HFF-Myc (cell line): ENCODE results near the gene HDAC8.

ENCODE experiments used
- DNase-seq: peaks from one replicate; pipeline ENCODE4 v3.0.0-alpha.2; 2011; ENCODE audit warnings: low read depth; ENCODE audit errors: extremely low read depth
- H3K4me3 ChIP-seq: replicated peaks from 2 replicates; pipeline ENCODE4 v1.5.1; 2011; ENCODE audit warnings: low read depth, mild to moderate bottlenecking, control low read depth, low read length
- TF ChIP-seq, protein P1 (sequence below): IDR thresholded peaks from 2 replicates; pipeline ENCODE4 v1.5.1; 2012; ENCODE audit warnings: mild to moderate bottlenecking, low read depth, low read length, control low read depth; ENCODE audit errors: missing control alignments

The HDAC8 gene

DNA sequence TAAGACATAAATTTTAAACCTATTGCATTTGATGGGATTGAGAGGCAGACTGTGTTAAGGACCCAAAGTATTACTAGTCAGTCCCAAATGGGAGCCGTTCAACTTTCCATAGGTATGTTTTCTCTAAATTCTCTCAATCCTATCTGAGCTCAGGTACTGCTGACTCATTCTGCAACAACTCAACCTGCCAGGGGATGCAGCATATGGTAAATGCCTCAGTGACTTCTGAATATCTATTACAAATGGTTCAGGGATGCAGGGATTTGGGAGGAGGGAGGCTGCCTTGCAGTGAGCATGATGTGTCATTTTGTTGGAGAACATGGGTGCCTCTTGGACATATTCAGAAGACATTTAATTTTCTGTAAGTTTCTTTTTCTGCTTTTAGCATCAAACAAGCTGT is 97.3 kb downstream of the HDAC8 start:
- DNase-seq: no peak
- TF ChIP-seq, protein P1, sequence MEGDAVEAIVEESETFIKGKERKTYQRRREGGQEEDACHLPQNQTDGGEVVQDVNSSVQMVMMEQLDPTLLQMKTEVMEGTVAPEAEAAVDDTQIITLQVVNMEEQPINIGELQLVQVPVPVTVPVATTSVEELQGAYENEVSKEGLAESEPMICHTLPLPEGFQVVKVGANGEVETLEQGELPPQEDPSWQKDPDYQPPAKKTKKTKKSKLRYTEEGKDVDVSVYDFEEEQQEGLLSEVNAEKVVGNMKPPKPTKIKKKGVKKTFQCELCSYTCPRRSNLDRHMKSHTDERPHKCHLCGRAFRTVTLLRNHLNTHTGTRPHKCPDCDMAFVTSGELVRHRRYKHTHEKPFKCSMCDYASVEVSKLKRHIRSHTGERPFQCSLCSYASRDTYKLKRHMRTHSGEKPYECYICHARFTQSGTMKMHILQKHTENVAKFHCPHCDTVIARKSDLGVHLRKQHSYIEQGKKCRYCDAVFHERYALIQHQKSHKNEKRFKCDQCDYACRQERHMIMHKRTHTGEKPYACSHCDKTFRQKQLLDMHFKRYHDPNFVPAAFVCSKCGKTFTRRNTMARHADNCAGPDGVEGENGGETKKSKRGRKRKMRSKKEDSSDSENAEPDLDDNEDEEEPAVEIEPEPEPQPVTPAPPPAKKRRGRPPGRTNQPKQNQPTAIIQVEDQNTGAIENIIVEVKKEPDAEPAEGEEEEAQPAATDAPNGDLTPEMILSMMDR: no peak
- H3K4me3 ChIP-seq: no peak overlapping the region

DNA sequence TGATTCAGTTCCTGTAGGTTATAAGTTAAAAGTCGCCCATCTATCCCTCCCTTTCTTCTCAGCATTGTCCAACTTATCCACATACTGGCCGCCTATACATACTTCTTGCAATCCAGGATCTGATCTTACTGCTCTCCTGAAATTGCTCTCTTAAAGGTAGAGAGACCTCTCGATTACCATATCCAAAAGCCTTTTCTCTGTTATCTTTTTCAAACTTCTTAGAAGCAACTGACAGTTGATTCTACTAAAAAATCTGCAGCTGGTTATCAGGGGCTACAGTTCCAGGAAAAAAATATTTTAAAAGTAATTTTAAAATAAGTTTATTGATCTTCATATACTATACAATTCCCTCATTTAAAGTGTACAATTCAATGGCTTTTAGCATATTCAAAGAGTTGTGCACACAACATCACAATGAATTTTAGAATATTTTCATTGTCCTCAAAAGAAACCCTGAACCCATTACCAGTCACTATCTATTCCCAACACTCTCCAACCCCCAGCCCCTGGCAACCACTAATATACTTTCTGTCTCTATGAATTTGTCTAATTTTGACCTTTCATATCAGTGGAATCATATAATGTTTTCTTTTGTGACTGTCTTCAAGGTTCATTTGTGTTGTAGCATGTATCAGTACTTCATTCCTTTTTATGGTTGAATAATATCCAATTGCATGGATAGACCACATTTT is 102.0 kb downstream of the HDAC8 start:
- TF ChIP-seq, protein P1: no peak
- no peak for DNase-seq
- H3K4me3 ChIP-seq: no peak overlapping the region

DNA sequence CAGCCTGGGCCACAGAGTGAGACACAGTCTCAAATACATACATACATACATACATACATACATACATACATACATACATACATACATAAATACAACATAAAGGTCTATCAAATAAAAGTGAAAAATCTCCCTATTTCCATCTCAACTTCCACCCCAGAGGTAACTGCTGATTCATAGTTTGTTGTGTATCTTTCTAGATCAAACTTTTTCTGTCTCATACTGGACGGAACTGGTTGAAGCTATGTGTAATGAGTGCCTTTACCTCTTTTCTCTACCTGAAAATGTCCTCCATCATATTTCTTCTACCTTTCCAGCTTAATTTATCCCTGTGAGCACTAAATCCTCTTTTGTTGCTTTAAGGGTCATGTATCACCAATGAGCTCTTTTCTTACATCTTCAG is 102.5 kb downstream of the HDAC8 start:
- DNase-seq: no peak
- TF ChIP-seq, protein P1: no peak
- H3K4me3 ChIP-seq: no peak overlapping the region

DNA sequence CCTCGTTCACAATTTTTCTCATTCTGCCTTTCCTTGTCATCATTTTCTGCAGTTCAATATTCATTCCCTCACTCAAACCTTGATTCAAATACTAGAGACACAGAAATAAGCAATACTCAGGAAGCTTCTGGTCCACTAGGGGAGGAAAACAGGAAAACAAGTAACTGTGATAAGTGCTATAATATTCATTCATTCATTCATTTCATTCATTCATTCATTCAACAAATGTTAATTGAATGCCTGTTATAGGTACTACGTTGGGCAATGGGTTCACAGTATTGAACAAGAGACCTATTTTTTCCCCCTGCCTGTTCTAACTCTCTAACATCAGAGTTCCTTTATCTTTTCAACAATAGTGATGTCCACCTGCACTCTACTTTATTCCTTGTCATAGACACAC is 104.0 kb downstream of the HDAC8 start:
- H3K4me3 ChIP-seq: no peak overlapping the region
- no peak for DNase-seq
- TF ChIP-seq, protein P1: no peak

DNA sequence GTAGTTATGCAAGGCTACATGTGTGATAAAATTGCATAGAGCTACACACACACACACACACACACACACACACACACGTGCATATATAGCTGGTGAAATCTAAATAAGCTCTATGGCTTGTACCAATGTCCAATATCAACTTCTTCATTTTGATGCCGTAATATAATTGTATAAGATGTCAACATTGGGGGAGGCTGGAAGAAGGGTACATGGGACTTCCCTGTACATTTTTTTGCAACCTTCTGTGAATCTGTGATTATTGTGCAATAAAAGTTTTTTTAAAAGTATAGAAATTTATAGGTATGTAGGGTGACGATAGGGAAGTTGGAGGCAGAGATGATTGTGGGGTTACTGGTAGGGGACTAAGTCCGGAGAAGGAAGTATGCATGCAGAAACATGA is 105.5 kb downstream of the HDAC8 start:
- TF ChIP-seq, protein P1: no peak
- H3K4me3 ChIP-seq: no peak overlapping the region
- no peak for DNase-seq

DNA sequence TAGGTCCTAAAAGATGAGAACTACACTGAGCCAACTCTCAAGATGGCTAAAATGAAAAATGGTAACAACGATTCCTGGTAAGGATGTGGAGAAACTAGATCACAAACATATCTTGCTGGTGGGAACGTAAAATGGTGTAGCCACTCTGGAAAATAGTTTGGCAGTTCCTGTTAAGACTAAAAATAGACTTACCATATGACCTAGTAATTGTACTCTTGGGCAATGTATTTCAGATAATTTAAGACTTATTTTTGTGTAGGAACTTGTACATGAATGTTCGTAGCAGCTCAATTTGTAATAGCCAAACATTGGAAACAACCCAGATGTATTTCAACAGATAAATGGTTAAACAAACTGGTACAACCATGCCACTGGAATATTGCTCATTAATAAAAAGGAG is 106.2 kb downstream of the HDAC8 start:
- DNase-seq: no peak
- TF ChIP-seq, protein P1: no peak
- no peak overlapping the region for H3K4me3 ChIP-seq

DNA sequence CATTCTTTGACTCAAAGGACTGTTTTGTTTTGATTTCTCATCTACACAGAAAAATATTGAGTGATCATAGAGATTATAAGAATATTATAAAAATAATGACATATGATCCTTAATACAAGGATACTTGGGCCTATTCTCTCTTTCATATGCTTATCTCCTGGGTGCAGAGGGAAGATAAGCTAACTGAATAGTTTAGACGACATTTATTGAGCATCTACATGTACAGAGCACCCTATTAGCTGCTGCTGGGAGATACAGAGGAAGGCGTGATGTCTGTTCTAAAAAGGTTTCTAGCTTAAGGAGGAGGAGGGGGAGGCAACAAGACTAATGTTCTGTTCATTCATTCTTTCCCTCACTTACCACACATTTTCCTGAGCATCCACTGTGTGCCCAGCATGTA is 106.8 kb downstream of the HDAC8 start:
- TF ChIP-seq, protein P1: no peak
- DNase-seq: no peak

More for the DNA sequence above, 106.8 kb downstream of the HDAC8 start:
- no peak overlapping the region for H3K4me3 ChIP-seq
